Mesenchymal stem cell (in vitro differentiated cells and primary cell): Measurements from ENCODE around the gene IVD.

ENCODE experiments used
- DNase-seq: peaks from one replicate; pipeline ENCODE4 v3.0.0-alpha.2; 2013
- H2AFZ ChIP-seq: one replicate; pipeline ENCODE4 v1.6.1; 2013; ENCODE audit warnings: low read depth, mild to moderate bottlenecking, control low read depth, inconsistent platforms, low read length, moderate library complexity
- H2AK5ac ChIP-seq: 2 replicates; pipeline ENCODE4 v1.6.1; 2013; ENCODE audit warnings: low read length, moderate library complexity, mild to moderate bottlenecking, inconsistent platforms; ENCODE audit not compliant: severe bottlenecking
- H2BK120ac ChIP-seq: one replicate; pipeline ENCODE4 v1.6.1; 2013; ENCODE audit warnings: low read depth, mild to moderate bottlenecking, inconsistent platforms, low read length, moderate library complexity
- H2BK12ac ChIP-seq, 2 experiments: one replicate each; pipeline ENCODE4 v1.6.1; 2013; ENCODE audit warnings: inconsistent platforms in 2 of 2, low read length in 2 of 2, mild to moderate bottlenecking in 2 of 2, moderate library complexity in 2 of 2, control low read depth in 1 of 2
- H2BK15ac ChIP-seq: one replicate; pipeline ENCODE4 v1.6.1; 2013; ENCODE audit warnings: mild to moderate bottlenecking, low read depth, inconsistent platforms; ENCODE audit not compliant: poor library complexity, severe bottlenecking
- H2BK5ac ChIP-seq: 2 replicates; pipeline ENCODE4 v1.6.1; 2013; ENCODE audit warnings: low read depth, mild to moderate bottlenecking, low read length, control low read depth, inconsistent platforms; ENCODE audit not compliant: poor library complexity, severe bottlenecking
- H3K14ac ChIP-seq, 2 experiments: one replicate each; pipeline ENCODE4 v1.6.1; 2013; ENCODE audit warnings: inconsistent platforms in 2 of 2, low read length in 2 of 2, control low read depth in 1 of 2, mild to moderate bottlenecking in 1 of 2, moderate library complexity in 1 of 2
- H3K18ac ChIP-seq, 2 experiments: one replicate each; pipeline ENCODE4 v1.6.1; 2013; ENCODE audit warnings: inconsistent platforms in 2 of 2, low read length in 2 of 2, control low read depth in 1 of 2, low read depth in 1 of 2, mild to moderate bottlenecking in 1 of 2
- H3K23ac ChIP-seq, 2 experiments: one replicate each; pipeline ENCODE4 v1.6.1; 2013; ENCODE audit warnings: inconsistent platforms in 2 of 2, low read length in 2 of 2, mild to moderate bottlenecking in 2 of 2, moderate library complexity in 2 of 2, control low read depth in 1 of 2
- H3K27ac ChIP-seq: 2 replicates; pipeline ENCODE4 v1.5.1; 2013; ENCODE audit warnings: mild to moderate bottlenecking, moderate library complexity, low read length, control low read depth, inconsistent platforms; ENCODE audit not compliant: poor library complexity, severe bottlenecking
- H3K27me3 ChIP-seq, 2 experiments: 2 replicates each; pipeline versions ENCODE4 v1.6.1 to v1.7.0; 2013; ENCODE audit warnings: low read length in 2 of 2, mild to moderate bottlenecking in 2 of 2, moderate library complexity in 2 of 2, control low read depth in 1 of 2, inconsistent platforms in 1 of 2; ENCODE audit not compliant: control insufficient read depth in 1 of 2, insufficient read depth in 1 of 2
- H3K36me3 ChIP-seq, 2 experiments: 2 replicates each; pipeline versions ENCODE4 v1.6.1 to v1.7.0; 2013; ENCODE audit warnings: low read length in 2 of 2, control low read depth in 1 of 2, inconsistent platforms in 1 of 2, low read depth in 1 of 2, mild to moderate bottlenecking in 1 of 2; ENCODE audit not compliant: insufficient read depth in 2 of 2, control insufficient read depth in 1 of 2
- H3K4ac ChIP-seq, 2 experiments: one replicate each; pipeline ENCODE4 v1.6.1; 2013; ENCODE audit warnings: inconsistent platforms in 2 of 2, low read length in 2 of 2, mild to moderate bottlenecking in 2 of 2, moderate library complexity in 2 of 2, control low read depth in 1 of 2, low read depth in 1 of 2
- H3K4me1 ChIP-seq: 2 replicates; pipeline ENCODE4 v1.6.1; 2013; ENCODE audit warnings: low read depth, low read length, control low read depth; ENCODE audit not compliant: control insufficient read depth, insufficient read depth
- H3K4me2 ChIP-seq: 2 replicates; pipeline ENCODE4 v1.6.1; 2013; ENCODE audit warnings: low read length, mild to moderate bottlenecking, inconsistent platforms; ENCODE audit not compliant: poor library complexity, severe bottlenecking
- H3K4me3 ChIP-seq, 2 experiments: 2 replicates each; pipeline versions ENCODE4 v1.5.1 to v1.7.0; 2013; ENCODE audit warnings: low read length in 2 of 2, mild to moderate bottlenecking in 2 of 2, control low read depth in 1 of 2, low read depth in 1 of 2; ENCODE audit not compliant: insufficient read depth in 1 of 2
- H3K79me1 ChIP-seq: replicated peaks from 2 replicates; pipeline ENCODE4 v1.6.1; 2013; ENCODE audit warnings: mild to moderate bottlenecking, control low read depth, low read length, inconsistent platforms; ENCODE audit not compliant: poor library complexity, severe bottlenecking
- H3K9ac ChIP-seq: 2 replicates; pipeline ENCODE4 v1.7.0; 2013; ENCODE audit warnings: mild to moderate bottlenecking, low read length, moderate library complexity
- H3K9me3 ChIP-seq: 2 replicates; pipeline ENCODE4 v1.7.0; 2013; ENCODE audit warnings: mild to moderate bottlenecking, low read length; ENCODE audit not compliant: control insufficient read depth
- H4K8ac ChIP-seq: one replicate; pipeline ENCODE4 v1.6.1; 2013; ENCODE audit warnings: inconsistent platforms, mild to moderate bottlenecking, low read length, moderate library complexity
- H4K91ac ChIP-seq: one replicate; pipeline ENCODE4 v1.6.1; 2013; ENCODE audit warnings: mild to moderate bottlenecking, low read length, inconsistent platforms
- WGBS: methylation state at CpG from one replicate; pipeline ENCODE4 v1.1.7; 2013; ENCODE audit warnings: mixed read lengths; 5-methylcytosine and 5-hydroxymethylcytosine counted together

The IVD gene

GRCh38 chr15:40467261-40467615 lies 61.6 kb downstream of the IVD start:
- DNase-seq, result no peak
- H4K91ac ChIP-seq, result no peak overlapping the region

GRCh38 chr15:40468898-40469331 lies 63.3 kb downstream of the IVD start:
- no peak overlapping the region for H2AFZ ChIP-seq
- no peak overlapping the region for H2BK120ac ChIP-seq
- no peak overlapping the region for H2BK5ac ChIP-seq
- no peak overlapping the region for H4K8ac ChIP-seq
- H3K79me1 ChIP-seq, result peaks cover 24% of the 10 kb centered on the region
- H3K27me3 ChIP-seq, result no peaks in the 10 kb centered on the region
- peaks cover 36 to 44% of the 10 kb centered on the region in 2 experiments for H3K36me3 ChIP-seq
- no peaks in the 10 kb centered on the region for H3K9me3 ChIP-seq
- no peak overlapping the region for H3K27ac ChIP-seq
- no peak overlapping the region for H3K23ac ChIP-seq
- H3K18ac ChIP-seq, result no peak overlapping the region
- H3K4ac ChIP-seq, result no peak overlapping the region
- H3K9ac ChIP-seq, result no peak overlapping the region
- H2BK15ac ChIP-seq, result peak overlapping the region; percentile 26
- peaks cover 18% of the 10 kb centered on the region for H3K4me1 ChIP-seq
- no peak overlapping the region for H3K4me3 ChIP-seq
- H4K91ac ChIP-seq, result no peak overlapping the region
- no peak overlapping the region for H3K4me2 ChIP-seq
- WGBS, result 98% methylated on average over 4 of the region's 4 CpGs
- H2BK12ac ChIP-seq, result no peak overlapping the region
- DNase-seq, result no peak
- no peak overlapping the region for H3K14ac ChIP-seq
- no peak overlapping the region for H2AK5ac ChIP-seq

More at GRCh38 chr15:40467261-40467615, 61.6 kb downstream of the IVD start:
- Histone ChIP-seq H3K18ac (no peak overlapping the region), H2BK120ac (no peak overlapping the region), H4K8ac (no peak overlapping the region), H3K4me2 (no peak overlapping the region), H3K14ac (no peak overlapping the region), H3K4ac (no peak overlapping the region), H3K36me3 (peaks cover 52 to 56% of the 10 kb centered on the region in 2 experiments), H2BK5ac (no peak overlapping the region), H3K4me3 (no peak overlapping the region), H3K9ac (no peak overlapping the region), H2BK12ac (no peak overlapping the region), H3K9me3 (no peaks in the 10 kb centered on the region), H3K79me1 (peaks cover 21% of the 10 kb centered on the region), H3K27me3 (no peaks in the 10 kb centered on the region), H3K27ac (no peak overlapping the region), H2BK15ac (no peak overlapping the region), H3K4me1 (peaks cover 16% of the 10 kb centered on the region), H3K23ac (no peak overlapping the region), H2AK5ac (no peak overlapping the region), H2AFZ (no peak overlapping the region)

- Histone ChIP-seq H3K23ac (no peak overlapping the region), H2BK15ac (no peak overlapping the region), H2BK5ac (no peak overlapping the region), H2AFZ (no peak overlapping the region), H2AK5ac (no peak overlapping the region), H3K79me1 (peaks cover 20% of the 10 kb centered on the region), H3K18ac (peak overlapping the region in 1 of 2 experiments; percentile 34), H3K9me3 (no peaks in the 10 kb centered on the region), H3K9ac (peak overlapping the region; percentile 75), H3K14ac (peak overlapping the region in 1 of 2 experiments; percentile 0), H3K4ac (peak overlapping the region; percentile 6 to 21), H3K4me1 (peaks cover 18% of the 10 kb centered on the region), H4K8ac (peak overlapping the region; percentile 30), H3K4me3 (peak overlapping the region in 1 of 2 experiments; percentile 76), H2BK12ac (no peak overlapping the region), H4K91ac (no peak overlapping the region), H3K4me2 (no peak overlapping the region), H3K27me3 (no peaks in the 10 kb centered on the region), H3K36me3 (peaks cover 27 to 35% of the 10 kb centered on the region in 2 experiments), H2BK120ac (no peak overlapping the region), H3K27ac (no peak overlapping the region)
- peak; percentile 31 for DNase-seq
- WGBS, result 88% methylated on average over 7 of the region's 7 CpGs
Observed at GRCh38 chr15:40469776-40470390, 64.3 kb downstream of the IVD start.

- peaks cover 20% of the 10 kb centered on the region for H3K79me1 ChIP-seq
Observed at GRCh38 chr15:40470423-40471104, 65.0 kb downstream of the IVD start, which contains the start of gene CHST14. TSS of gene CHST14 (plus strand) at chr15:40470984. CDS start at chr15:40471214, 230 bp downstream.

More at GRCh38 chr15:40470423-40471104, 65.0 kb downstream of the IVD start, which contains the start of gene CHST14:
- Histone ChIP-seq H2AFZ (peak within 1 kb of the TSS; percentile 55), H3K27ac (peak within 1 kb of the TSS; percentile 9), H3K27me3 (no peaks in the 10 kb centered on the region), H2BK15ac (no peak within 1 kb of the TSS), H2BK5ac (no peak within 1 kb of the TSS), H3K9me3 (no peaks in the 10 kb centered on the region), H4K91ac (peak within 1 kb of the TSS; percentile 87), H3K18ac (peak within 1 kb of the TSS; percentile 72 to 95), H3K36me3 (peaks cover 20 to 29% of the 10 kb centered on the region in 2 experiments), H3K4me3 (peak within 1 kb of the TSS; percentile 62 to 97), H2AK5ac (no peak within 1 kb of the TSS), H3K4me2 (peak within 1 kb of the TSS; percentile 66), H4K8ac (peak within 1 kb of the TSS; percentile 78), H3K23ac (peak within 1 kb of the TSS in 1 of 2 experiments; percentile 90), H2BK12ac (peak within 1 kb of the TSS in 1 of 2 experiments; percentile 34), H3K4ac (peak within 1 kb of the TSS; percentile 21 to 52), H3K4me1 (peaks cover 18% of the 10 kb centered on the region), H2BK120ac (peak within 1 kb of the TSS; percentile 42), H3K14ac (peak within 1 kb of the TSS in 1 of 2 experiments; percentile 93), H3K9ac (peak within 1 kb of the TSS; percentile 90)
- DNase-seq, result peak; percentile 83
- WGBS, result 3% methylated on average over 16 of the region's 52 CpGs
